ENCODE measurements around the gene COL1A2.

Gene COL1A2

DNA sequence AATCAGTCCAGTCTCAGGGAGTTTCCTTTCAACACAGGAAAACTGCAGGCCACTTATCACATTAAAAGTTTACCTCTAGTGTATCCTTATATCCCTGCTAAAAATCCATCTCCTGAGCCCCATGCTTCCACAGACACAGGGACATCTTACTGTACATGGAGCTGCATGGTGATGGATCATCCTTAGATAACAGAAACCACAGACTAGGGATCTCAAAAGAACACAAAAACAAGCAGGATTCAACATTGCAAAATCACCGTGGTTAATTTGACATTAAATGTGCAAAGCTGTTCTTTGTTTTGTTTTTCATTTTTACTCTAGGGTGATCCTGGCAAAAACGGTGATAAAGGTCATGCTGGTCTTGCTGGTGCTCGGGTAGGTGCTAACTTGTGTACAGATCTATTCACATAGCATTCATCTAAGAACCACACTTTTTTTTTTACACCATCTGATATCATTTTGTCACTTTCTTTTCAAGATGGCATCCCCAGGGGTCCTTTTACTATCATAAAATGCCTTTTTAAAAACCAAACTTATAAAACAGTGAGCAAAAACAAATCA lies 18.1 kb downstream of the COL1A2 start:
- no peak for DNase-seq

DNA sequence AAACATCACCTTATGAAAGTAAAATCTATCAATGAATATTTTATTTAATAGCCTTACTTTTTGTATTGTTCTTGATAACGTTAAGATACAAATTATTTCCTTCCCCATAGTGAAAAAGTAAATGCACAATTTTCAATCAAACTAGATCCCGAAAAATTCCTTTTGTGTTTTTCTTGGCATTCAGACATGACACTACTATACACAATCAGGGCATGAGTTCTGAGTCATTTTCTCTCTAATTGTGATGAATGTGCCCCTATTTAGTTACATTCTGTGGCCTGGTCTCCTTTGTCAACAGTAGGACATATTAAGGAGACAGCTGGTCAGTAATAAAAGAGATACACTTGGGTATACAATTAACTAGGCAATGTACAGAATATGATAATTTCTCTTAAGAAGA lies 19.8 kb downstream of the COL1A2 start:
- no peak for DNase-seq

DNA sequence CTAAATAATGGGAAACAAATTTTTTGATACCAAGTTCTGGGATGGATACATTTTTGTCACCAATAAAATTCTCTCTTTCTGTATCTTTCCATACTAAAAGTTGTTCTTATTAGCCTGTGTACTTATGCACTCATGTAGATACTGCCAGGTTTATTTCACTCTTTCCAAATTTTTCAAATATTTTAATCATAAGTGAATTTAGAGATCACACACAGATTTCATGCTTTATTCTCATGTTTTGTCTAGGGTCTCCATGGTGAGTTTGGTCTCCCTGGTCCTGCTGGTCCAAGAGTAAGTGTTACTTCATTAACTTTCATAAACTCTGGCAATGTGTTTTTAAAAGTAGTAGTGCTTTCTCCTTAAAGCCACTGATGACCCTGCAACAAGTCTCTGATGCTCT lies 20.3 kb downstream of the COL1A2 start:
- no peak for DNase-seq

DNA sequence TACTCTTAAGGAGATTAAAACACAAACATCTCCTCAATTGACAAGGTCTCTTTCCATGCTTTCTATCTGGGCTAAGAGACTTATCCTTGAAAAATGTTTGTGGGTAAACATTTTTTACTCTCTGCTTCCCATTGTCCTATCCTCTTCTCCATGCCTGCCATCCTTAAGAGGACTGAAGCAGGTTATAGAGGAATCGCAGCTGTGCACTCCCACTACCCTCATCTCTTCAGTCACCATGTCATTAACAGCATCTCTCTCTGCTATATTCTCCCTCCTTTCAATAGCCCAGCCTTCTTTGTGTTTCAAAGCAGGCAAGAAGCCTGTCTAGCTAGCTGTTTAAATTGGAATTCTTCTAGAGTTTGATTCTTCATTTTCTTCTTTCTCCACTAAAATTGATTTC lies 22.6 kb downstream of the COL1A2 start:
- no peak for DNase-seq

DNA sequence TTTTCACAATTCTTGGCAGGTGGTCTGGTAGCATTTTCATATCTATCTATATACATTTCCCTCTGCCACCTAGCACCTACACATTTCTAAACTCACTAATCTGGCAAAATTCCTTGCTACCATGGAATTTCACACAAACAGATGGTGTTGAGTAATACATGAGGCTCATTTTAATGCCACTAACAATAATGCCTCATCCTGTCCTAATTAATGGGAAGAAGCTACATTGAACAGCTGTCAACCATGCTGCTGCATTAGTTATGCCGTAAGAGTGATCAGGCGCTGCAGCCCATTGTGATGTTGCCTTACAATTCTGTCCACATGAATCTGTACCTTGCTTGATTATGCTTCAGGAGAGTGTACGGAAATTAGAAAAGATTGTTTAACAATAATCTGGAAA lies 23.2 kb downstream of the COL1A2 start:
- DNase-seq = no peak

DNA sequence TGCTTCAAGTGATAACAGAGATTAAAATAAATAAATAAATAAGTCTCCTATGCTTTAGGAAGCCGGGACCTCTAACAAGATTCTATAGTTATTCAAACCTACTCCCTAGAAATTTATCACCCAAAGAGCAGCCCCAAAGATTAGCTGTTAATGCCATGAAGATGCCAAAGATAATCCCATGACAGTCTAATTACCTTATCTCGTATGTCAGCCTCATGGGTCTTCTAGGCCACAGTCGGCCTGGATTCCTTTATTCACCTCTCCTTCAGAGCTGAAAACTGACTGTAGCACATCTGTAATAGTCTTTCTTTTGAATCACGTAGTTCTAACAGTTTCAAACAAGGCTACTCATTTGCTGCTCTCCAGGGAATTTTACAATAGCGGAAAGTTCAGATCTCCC lies 24.2 kb downstream of the COL1A2 start:
- no peak for DNase-seq

DNA sequence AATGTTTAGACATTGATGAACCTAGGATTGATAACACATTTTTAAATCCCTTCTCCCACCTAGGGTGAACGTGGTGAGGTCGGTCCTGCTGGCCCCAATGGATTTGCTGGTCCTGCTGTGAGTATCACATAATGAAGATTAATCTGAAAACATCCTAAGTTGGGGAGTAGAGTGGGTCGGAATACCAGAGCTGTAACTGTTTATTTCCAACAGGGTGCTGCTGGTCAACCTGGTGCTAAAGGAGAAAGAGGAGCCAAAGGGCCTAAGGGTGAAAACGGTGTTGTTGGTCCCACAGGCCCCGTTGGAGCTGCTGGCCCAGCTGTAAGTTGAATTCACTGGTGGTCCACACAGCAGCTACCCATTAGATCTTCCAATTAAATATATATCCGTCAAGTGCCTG lies 25.6 kb downstream of the COL1A2 start:
- no peak for DNase-seq

DNA sequence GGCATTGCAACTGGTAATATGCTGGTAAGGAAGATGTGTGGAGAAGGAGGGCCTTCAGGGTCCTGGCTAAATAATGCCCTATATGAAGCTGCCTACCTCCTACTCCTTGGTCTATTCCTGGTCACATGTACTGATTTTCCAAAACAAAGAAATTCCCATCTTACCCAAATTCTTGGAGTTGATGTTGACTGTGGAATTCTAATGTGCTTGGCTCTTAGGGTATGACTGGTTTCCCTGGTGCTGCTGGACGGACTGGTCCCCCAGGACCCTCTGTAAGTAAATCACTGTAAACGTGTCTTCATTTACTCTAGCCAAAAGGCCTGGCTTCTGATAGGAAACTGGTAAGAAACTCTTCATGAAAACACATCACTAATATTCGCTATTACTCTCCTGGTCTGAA lies 27.0 kb downstream of the COL1A2 start:
- no peak for DNase-seq

DNA sequence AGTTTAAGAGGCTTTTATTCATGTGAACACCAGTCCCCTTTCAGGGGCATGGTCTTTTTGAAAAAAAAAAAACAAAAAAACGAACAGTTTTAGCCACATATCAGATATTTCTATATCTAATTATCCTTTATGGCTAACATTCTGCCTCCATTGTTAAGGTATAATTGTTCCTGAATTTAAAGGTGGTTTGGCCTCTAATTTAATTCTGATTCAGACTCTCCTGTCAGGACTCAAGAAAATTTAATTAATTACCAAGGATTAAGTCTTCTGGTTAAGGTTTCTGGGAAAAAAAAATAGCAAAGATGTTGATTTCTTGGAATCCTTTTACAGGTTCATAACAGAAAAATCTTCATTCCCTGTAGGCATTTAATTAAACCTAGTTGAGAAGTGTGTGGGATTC lies 27.4 kb downstream of the COL1A2 start:
- no peak for DNase-seq

DNA sequence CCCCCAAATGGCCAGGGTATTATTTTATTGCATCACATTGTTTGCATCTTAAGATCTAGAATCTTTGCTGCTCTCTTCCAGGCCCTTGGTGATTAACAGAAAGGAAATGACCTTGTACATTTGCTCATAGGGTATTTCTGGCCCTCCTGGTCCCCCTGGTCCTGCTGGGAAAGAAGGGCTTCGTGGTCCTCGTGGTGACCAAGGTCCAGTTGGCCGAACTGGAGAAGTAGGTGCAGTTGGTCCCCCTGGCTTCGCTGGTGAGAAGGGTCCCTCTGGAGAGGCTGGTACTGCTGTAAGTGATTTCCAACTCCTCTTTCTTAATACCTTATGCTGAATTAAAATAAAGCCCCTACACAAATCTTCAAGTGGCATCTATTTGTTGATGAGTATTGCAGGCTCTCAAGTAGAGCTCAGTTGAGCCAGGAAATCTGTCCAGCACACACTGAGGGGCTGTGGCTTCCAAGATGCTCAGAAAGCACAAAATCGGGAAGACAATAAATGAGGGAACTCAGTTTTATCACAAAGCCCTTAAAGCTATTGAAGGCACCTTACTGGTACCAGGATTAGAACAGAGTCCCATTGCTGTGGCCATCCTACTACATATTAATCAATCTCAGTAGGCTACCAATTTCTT lies 28.2 kb downstream of the COL1A2 start:
- DNase-seq = no peak

DNA sequence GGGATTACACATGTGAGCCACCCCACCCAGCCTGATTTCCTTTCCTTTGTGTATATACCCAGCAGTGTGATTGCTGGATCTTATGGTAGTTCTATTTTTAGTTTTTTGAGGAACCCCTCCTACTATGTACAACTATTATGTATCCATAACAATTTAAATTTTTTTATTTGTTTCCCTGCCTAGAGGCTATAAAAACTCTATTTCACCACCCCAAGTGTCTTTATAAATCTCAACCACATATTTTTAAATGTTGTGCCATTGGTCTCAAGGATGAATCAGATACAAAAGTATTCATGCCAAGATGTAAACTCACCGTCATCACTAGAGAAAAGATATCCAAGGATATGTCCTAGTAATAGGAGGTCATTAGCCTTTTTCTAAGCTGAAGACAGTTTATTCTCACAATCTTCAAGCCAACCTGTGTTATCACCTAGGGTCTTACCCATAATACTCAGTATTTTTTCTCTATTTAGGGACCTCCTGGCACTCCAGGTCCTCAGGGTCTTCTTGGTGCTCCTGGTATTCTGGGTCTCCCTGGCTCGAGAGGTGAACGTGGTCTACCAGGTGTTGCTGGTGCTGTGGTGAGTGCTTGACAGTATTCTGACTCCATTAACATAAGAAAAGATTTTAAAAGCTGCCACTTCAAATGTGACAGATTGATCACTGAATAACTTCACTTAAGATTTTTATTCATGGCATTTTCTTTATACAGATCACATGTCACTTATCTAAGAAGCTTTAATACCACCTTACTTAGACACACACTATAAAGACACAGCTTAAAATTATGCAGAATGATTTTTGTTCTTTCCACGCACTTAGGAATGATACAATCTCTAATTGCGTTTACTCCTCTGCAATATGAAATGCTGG lies 29.4 kb downstream of the COL1A2 start:
- no peak for DNase-seq

DNA sequence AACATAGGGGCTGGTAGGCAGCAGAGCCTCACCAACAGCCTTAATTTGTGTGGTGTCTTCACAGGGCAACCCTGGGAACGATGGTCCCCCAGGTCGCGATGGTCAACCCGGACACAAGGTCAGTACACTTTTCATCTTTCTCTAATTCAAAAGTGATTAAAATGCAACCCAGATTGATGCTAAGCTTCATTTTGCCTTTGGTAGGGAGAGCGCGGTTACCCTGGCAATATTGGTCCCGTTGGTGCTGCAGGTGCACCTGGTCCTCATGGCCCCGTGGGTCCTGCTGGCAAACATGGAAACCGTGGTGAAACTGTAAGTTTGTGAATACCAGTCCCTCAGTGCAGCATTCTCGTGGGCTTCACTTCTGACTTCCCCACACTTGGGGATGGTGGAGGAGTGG lies 30.9 kb downstream of the COL1A2 start:
- no peak for DNase-seq

DNA sequence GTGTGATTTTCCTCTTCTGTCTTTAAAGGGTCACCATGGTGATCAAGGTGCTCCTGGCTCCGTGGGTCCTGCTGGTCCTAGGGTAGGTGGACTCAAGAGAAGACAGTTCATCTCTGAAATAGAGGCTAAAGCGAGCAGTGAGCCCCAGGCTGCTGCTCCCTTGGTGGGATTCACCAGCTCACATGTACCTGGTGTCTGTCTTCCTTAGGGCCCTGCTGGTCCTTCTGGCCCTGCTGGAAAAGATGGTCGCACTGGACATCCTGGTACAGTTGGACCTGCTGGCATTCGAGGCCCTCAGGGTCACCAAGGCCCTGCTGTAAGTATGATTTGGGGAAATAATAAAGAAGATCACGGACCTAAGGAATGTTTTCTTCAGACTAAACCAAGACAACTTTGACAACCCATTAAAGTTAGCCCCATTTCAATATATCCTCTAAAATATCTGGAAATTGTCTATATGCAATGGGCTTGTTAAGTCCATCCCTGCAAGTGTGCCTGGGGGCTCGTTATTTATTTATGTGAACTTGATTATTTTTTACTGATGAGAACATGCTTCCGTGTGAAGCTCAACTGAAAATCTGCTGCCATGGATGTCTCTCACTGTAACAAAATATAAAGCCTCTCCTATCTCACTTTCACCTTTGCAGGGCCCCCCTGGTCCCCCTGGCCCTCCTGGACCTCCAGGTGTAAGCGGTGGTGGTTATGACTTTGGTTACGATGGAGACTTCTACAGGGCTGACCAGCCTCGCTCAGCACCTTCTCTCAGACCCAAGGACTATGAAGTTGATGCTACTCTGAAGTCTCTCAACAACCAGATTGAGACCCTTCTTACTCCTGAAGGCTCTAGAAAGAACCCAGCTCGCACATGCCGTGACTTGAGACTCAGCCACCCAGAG lies 32.5 kb downstream of the COL1A2 start:
- no peak for DNase-seq

DNA sequence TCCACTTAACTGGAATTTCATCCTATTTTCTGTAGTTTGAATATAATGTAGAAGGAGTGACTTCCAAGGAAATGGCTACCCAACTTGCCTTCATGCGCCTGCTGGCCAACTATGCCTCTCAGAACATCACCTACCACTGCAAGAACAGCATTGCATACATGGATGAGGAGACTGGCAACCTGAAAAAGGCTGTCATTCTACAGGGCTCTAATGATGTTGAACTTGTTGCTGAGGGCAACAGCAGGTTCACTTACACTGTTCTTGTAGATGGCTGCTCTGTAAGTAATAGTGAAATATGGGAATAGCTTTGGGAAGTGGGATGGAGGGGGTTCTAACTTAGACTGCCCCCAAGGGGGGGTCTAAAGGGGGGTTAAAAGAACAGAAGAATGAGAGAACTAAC lies 34.5 kb downstream of the COL1A2 start:
- DNase-seq = no peak

DNA sequence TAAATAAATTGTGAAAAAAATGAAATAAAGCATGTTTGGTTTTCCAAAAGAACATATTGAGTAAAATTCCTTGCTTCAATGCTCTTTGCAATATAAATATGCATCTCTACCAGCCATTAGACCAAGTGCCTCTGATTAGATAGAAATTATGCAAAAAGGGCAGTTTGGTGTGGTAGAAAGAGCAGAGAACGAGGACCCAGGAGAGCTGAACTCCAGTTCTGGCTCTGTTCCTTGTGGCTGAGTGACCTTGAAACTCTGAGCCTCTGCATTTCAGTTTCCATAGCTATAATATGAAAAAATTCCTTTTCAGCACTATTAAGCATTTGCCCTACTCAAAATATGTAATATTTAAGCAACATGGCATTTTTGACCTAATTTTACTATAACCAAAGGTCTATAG lies 36.5 kb downstream of the COL1A2 start:
- no peak for DNase-seq

DNA sequence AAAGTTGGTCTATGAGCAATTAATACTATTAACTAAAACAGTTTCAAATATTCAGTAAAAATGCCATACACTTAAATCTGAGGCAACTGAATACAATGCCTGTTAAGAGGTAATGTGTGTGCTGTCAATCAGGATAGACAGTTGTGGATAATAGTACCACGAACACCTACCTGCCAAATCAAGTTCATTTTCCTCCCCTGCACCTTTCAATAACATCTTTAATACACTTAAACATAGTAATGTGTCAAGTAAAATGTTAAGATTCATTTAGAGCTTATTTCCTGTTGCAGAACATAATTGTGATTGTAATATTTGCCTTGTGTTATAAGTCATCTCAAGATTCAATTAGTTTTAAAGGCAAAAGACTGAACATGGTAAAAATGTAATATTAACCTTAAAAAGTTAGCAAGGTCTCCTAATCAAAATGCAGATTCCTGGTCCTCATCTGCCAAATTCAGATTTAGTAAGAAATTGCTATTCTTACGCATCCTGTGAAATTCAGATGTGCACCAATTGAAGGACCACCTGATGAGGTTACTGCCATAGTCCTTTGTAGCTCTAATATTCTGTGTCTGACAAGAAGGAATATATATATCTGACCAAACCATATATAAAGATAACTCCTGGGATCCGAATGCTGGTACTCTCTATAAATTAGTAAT lies 37.1 kb downstream of the COL1A2 start:
- DNase-seq = no peak

DNA sequence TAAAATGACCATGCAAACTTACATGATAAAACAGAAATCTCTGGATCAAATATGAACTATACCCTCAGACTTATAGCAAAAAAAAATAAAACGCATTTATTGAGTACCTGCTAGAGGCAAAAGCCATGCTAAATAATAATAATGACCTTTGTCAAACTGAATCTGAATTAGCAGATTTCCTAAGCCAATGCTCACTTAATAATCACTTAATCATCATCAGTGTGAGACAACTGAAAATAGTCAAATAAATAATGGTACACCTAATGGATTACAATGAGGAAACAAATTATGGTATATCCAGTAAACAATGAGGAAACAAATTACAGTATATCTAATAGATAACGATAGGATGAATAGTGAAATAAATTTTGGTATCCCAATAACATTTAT lies 37.6 kb downstream of the COL1A2 start:
- no peak for DNase-seq

DNA sequence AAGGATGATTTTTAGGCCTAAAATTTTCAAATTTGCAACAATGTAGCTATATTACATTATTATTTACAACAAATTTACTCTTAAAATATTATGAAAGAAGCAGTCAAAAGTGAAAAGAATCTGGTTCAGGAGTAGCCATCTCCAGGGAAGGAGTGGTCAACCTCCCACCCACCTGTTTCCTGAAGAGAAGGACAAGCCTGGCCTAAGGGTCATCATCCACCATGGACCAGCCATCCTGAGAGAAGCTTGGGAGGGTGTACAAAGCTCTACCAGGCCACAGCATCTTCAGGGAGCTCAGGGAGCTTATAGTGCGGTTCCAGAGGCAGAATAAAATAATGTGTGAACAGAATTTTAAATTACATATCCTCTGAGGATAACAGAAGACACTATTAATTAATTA lies 38.1 kb downstream of the COL1A2 start:
- no peak for DNase-seq

DNA sequence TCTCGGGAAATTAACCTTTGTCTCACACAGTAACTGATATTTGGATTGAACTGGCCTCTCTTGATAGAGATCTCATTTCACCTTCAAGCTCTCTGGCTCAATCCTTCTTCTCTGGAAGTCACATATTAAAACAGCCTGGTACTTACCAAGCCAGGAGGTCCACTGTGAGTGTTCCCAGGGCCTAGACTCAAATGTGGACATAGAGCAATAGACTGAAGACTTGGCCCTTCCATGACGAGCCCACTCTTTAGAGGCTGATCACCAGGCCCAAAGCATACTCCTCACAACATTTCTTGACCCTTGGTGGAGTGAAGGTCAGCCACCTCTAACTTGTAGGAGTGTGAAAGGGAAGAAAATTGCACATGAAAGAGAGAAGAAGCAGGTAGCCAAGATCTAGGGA lies 38.5 kb downstream of the COL1A2 start:
- DNase-seq = no peak

DNA sequence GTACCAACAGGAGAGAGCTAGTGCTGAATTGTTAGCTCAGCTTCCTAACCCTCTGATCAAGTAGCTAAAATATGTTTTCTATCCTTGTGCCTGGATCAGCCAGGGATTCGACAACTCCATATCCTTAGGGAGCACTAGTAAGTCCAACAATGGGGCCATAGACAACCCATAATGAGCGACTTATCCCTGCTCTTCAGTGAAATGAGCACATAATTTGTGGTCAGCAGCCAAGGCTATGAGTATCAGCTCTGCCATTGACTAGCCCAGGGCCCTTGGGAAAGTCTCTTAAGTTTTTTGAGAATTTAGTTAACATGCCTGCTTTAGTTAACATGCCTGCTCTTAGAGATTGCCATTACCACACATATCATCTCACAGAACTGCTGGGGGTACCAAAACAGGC lies 39.3 kb downstream of the COL1A2 start:
- no peak for DNase-seq

DNA sequence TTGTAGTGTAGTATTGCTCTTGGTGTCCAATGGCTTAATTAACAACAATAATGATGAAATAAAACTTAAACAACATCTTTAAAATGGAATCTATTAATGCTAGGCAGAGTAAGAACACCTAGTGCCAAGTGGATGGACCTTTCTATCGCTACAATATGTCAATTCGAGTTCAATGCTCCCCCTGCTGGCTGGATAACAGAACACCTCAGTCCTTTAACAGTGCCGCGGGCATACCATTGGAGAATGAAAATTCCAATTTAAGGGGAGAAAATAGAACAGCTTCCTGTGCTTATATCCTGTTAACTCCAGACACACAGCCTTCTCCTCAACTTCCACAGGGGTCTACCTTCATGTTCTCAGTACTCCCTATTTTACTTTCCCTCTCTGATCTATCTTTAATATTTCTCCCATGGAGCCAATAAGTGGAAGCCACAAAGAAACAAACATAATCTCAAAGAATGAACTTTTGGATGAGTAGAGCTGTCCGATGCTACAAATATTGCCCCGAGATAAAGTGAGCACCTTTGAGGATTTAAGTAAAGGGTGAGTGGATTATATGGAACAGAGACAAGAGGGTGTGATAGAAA lies 41.4 kb downstream of the COL1A2 start:
- DNase-seq = peak; percentile 48

DNA sequence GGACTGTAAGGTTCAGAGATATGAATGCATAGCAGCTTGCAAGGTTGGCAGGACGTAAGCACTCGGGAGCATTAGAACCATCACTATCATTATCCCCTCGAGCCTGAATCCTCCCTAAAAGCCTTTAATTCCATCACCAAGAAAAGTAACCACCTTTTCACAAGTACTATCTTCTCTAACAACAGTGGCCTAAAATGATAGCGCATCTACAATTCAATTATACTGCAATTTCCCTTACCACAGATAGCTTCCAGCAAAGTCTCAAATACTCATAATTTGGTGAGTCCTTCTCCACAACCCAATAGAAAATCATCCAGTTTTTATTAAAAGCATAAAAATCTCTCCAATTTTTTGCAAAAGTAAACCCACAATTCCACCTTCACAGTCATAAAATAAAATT lies 42.0 kb downstream of the COL1A2 start:
- DNase-seq = no peak

Data from activated gamma-delta T cell treated with Interleukin-2 at 50 U/mL for 16 hours (primary cell).